SHP77 treated with DMSO at 0.1 percent for 48 hours (cell line): ENCODE data around the gene NUP54.

Experiments used
- DNase-seq: peaks from one replicate; lab custom pipeline; 2025; lab: John Stamatoyannopoulos, UW

NUP54 gene

DNA sequence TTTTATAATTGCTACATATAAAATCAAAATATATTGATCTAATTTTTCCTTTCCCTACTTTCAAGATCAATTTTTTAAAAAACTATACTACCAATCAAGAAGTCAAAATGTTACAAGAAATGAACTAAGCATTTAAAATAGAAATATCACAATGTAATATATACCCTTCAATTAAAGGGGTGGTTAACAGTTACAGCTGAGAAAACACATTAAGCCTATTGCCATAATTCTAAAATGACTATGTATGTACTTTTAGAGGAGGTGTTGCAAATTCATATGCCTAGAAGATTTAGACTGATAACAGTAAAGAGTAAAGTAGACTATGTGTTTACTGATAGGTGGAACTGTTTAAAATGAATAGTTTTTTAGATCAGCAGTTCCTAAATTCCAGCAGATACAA lies 3.7 kb downstream of the NUP54 start:
- no peak for DNase-seq

DNA sequence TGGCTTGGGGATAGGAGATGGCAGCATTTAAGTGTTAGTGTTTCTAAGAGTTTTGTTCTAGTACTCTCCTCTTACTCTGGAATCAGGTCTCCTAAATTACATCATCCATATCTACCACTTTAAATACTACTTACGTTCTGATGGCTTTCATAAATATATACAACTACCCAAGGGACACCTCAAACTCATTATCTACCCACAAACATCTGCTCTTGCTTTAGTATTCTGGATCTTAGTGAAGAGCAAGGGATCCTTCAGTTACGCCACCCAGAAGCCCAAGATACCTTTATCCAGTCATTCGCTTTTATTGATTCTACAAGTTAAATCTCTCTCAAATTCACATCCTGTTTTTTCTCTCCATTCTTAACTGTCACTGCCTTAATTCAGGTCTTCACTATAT lies 7.0 kb downstream of the NUP54 start:
- no peak for DNase-seq

DNA sequence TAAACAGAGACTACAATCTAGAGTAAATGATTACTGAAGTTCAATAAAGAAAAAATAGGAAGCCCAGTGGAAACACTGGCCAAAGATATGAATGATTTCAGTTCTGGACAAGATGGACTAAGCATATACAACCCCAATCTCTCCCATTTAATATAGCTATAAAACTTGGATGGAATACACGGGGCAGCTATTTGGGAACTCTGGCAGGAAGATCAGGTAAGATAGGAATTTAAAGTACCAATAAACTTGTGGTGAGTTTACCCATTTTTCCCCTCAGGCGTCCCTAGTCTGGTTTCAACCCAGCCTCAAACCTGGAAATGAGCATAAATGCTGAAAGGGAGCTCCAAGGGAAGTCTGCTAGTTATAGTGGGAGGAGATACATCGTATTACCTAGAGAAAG lies 20.4 kb downstream of the NUP54 start:
- no peak for DNase-seq

DNA sequence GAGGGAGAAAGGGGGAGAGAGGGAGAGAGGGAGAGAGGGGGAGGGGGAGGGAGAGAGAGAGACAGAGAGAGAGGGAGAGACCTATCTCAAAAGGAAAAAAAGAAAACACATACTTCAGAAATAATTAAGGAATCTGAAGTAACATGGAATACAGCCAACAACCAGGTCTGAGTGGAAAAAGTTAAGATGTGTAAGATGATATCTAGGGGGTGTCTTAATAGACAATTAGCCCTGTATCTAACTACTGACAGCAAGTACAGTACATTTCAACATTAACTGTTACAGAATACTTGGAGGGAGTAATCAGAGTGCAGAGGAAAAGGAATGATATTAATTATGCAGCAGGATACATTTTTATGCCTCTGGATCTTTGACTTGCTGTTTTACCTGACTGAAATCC lies 22.4 kb downstream of the NUP54 start:
- DNase-seq: no peak

DNA sequence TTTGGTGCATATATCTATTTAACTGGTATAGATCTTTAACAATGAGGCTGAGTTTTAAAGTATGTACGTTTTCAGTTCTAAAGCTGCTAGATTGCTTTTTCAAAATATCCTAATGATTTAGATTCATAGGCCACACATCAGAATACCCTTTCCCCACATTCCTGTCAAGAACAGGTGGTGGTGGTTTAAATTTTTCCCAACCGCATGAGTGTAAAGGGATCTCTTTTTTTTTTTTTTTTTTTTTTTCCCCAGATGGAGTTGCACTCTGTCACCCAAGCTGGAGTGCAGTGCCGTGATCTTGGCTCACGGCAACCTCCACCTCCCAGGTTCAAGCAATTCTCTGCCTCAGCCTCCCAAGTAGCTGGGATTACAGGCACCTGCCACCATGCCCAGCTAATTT lies 28.0 kb downstream of the NUP54 start:
- no peak for DNase-seq

DNA sequence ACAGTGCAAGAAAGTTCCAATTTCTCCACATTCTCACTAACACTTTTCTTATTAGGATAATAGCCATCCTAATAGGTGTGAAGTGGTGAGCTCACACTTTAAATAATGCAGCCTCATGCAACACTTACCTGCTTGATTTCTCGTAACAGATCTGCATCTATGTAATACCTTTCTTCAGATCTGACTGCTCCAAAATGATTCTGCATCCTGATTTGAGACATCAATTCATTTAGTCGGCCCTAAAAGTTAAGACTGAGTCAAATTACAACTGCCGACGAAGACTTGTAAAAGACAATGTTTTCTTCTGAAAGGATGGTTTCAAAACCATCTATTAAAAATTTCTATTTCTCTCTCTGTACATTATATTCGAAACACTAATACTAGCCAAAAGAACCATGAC lies 30.7 kb downstream of the NUP54 start:
- no peak for DNase-seq

DNA sequence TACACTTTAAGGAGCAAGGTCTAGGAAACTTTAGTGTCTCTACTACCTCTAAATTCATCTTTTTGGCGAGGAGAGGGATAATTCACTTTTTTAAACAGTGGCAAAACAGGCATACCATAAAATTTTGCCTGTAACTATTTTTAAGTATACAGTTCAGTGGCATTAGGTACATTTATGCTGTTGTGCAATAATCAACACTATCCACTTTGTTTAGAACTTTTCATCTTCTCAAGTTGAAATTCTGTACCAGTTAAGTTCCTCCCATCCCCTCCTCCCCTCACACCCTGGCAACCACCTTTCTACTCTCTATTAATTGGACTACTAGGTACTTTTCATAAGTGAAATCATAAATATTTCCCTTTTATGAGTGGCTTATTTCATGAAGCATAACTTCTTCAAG lies 31.4 kb downstream of the NUP54 start:
- no peak for DNase-seq

DNA sequence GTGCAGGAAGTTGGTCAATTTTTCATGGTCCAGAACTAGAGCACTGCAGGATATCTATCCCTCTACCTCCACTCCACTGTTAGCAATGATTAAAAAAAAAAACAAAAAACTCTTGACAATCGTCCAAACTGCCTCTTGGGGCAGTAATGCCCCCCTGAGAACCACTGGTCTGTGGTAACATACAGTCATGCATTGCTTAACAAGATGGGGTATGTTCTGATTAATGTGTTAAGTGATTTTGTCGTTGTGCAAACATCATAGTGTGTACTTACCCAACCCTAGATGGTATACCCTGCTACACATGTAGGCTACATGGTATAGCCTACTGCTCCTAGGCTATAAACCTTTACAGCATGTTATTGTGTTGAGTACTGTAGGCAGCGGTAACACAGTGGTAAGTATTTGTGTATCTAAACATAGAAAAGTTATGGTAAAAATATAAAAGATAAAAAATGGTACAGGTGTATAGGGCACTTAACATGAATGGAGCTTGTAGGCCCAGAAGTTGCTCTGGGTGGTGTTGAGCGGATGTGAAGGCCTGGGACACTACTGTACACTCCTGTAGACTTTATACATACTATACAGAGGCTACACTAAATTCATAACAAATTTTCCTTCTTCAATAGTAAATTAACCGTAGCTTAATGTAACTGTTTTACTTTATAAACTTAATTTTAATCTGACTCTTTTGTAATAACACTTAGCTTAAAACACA lies 39.6 kb downstream of the NUP54 start:
- no peak for DNase-seq

DNA sequence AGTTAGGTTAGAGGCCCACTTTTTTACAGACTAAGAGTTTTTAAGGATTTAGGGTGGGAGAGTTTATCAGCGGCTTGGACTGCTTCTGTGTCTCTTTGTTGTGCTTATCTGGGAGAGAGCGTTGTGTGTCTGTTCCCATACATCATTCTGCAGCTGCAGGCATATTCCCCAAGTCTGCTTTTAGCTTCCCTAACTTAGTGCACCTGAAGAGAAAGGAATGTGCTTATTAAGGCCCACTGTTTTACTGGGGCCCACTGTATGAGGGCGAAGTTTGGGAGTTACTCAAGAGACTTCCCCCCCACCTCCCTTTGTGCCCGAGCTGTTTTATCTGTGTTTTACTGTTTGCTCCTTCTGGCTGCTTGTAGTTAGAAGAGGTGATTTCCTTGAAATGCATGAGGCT lies 41.8 kb downstream of the NUP54 start:
- no peak for DNase-seq

DNA sequence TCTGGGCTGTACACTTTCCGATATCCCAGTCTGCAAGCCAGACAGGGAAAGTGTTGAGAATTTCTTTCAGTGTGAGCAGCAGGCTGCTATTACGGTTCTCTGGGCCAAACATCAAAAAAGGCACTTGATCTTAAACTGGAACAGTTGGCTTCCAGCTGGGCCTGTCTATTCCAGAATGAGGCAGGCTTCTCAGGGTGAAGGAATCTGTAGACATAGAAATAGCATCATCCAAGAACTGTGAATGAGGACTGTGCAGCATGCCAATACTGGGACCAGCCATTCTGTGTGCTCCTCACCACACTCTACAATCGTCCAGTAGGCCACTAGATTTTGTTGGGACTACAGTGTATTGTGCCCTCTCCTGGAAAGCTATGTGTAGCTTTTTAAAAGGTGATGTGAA lies 42.5 kb downstream of the NUP54 start:
- no peak for DNase-seq

DNA sequence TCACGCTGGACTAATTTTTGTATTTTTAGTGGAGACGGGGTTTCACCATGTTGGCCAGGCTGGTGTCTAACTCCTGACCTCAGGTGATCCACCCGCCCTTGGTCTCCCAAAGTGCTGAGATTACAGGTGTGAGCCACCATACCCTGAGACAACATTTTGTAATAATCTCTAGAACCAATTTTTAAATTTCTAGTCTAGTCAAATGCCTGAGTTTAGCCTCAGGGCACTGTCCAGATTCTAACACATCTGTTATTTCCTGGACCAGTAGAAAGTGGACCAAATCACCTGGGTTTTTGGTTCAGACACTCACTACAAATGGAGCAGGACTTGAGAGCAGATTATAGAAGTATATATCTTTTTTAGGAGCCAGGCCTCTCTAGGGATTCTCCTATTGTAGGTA lies 52.1 kb downstream of the NUP54 start:
- DNase-seq: no peak

DNA sequence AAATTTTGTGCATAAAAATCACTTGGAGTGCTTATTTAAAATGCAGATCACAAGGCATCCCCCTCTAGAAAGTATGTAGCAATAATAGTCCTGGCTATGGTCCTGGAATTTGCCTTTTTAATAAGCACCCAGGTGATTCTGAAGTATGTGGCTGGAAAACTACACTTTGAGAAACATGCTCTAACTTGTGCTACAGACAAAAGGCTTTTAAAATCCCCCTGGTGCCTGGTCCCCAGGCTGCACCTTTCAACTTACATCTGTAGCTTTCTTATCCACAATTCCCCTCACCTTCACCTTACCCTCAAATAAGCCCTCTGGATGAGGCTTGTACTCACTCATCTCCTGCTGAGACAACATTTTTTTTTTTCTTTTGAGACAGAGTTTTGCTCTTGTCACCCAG lies 52.6 kb downstream of the NUP54 start:
- DNase-seq: no peak

DNA sequence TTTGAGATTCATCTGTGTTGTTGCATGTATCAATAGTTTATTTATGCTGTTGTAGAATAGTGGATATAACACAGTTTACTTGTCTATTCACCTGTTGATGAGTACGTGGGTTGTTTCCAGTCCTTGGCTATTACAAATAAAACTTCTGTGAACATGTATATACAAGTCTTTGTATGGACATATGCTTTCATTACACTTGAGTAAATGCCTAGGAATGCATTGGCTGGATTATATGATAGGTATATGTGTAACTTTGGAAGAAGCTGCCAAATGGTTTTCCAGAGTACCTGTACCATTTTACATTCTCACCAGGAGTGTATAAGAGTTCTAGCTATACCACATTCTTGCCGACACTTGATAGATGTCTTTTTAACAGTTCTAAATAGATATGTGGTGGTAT lies 57.1 kb downstream of the NUP54 start:
- no peak for DNase-seq

DNA sequence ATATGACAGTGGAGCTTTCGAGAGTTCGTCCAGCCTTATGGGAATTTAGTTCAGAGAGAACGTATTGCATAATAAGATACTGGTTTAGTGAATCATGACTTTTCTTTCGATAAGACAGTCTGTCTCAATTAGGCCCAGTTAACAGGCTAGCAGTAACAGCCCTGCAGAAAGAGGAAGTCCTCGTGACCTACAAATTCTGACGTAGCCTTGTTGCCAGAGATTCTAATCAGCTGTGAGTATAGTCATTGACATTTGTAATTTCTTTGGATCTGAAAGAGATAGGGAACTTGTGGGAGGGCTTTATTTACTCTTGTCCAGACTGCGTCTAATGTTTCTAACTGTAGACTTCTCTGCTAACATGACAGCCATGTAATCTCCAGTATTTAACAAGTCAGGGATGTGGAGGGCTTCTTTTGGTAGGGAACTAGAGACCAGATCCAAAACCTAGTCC lies 57.9 kb downstream of the NUP54 start:
- no peak for DNase-seq

DNA sequence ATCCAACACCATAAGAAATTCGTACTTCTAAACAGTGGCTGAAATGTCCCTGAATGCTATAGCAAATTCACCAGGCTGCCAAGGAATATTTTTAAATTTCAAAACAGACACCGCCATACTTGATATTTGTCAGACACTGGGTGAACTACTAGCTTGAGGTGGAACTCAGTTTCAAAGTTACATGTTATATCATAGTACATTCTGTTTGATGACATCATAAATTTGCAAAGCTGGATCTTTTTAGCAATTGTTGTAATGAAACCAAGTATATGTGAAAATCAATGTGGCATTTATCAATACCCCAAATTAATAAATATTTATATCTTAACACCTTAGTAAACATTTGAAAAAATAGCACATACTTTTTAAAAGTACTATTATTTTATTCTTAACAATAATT lies 59.5 kb downstream of the NUP54 start:
- DNase-seq: no peak

DNA sequence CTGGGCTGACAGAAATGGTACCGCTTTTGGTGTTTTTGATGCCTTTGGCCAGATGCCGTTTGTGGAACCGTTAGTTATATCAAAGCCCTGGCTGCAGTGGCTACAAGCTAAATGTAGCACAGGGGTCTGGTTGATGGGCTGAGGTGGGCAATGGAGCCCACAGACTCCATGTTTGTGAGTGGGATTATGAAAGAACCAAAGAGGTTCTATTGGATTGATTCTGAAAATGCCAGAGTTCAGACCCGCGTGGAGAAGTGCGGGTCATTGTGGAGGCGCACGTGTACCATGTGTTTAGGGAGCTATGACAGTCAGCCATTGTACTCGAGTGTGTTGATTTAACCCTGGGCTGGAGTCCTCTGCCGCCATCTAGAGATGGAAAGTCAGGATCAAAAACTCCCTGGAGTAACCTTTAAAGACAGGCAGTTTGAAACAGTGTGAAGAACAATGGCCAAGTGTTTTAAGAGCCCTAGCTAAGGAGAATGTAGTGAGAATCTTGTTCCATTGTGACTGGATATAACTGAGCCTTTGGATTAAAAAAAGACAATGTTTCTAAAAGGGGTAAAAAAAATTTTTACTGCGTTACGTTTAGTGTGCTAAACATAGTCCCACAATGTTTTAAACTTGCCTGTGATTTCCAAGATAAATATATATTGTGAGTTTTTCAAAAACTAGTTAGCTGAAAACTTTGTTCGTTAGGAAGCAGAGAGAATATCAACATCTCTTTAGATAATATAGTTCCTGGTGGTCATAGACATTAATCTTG lies 61.0 kb downstream of the NUP54 start:
- peak; percentile 18 for DNase-seq

DNA sequence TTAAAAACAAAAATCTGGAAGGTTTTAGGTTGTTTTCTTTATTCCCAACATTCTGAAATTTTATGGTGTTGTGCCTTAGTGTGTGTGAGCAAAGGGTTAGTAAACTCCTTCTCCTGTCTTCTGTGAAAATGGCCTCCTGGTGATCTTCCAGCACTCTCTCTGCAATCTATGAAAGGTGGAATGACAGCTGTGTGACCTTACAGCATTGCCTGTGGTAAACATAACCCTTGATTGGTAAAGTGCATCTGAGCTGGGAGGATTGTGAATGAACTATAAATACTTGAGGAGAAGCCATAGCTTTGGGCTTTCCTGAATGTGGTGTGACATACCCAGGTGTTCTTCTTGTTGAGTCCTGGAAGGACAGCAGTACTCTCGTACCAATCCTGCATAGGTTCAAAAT lies 63.7 kb downstream of the NUP54 start:
- no peak for DNase-seq

DNA sequence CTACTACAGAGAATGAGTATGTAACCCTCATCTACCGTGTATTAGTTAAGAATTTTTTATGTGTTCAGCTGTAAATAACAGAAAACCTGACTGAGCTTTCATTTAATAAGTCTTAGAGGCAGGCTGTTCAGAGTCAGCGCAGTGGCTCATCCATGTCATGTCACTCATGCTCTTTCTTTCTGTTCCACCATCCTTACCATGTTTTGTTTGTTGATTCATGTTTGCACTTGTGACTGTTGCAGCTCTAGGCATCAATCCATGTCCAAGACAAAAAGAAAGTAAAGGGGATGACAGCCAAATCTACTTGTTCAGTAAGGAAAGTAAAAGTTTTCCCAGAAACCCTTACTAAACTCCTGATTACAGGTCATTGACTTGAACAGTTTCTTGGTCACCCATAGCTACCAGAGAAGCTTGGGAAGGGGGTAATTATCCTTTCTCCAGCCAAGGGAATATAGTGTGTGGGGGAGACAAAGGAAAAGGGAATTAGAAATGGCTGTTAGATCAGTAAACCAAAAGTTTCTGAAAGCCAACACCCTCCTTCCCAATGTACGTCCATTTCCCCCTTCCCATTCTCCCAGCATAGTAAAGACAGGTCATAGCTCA lies 64.7 kb downstream of the NUP54 start:
- no peak for DNase-seq

DNA sequence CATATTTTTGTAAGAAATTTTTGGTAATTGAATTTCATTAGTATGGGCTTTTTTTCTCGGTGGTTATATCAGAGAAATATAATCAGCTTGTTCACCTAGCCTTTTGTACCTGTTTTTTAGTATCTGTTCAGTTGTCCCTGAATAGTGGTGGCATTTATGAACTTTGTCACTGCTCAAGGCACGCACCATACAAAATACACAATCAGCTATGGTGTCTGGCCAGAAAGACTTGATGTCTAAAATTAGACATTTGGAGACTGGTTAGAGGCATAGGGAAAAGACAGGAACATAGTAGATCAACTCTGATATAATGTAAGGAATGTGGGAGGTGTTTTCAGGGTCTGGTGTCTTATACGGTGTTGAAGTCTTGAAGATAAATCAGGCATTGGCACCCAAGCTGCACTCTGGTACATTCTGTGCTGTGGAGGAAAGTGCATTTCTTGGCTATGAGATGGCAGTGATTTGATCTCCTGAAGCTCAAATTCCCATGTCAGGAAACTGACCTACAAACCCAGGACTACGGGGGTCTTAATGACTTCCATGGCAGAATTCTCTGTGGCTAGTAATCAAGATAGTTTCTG lies 70.1 kb downstream of the NUP54 start:
- no peak for DNase-seq

DNA sequence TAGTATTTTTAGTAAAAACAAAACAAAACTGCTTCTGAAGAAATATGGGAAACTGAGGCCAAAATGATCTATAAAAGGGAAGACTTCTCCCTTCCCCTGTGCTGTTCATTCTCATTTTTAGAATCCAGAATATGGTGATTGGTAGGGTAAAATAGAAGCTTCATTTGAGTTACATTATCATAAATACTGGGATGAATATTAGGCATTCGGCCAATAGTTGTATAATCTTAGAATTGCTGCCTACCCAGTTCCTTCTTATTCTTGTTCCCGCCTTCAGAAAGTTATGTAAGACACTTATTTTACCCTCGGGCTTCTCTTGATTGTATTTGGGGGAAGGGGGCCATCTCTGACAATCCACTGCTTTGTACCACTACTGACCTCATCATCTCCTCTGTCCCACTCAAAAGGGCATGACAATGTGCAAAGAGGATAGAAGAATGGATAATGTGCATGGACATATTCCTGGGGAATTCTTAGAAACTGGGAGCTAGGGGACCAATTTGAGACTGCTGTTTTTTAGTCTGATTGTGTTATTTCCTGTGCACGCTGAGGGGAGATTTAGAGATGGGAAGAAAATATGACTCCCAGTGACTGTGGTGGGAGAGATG lies 73.1 kb downstream of the NUP54 start:
- DNase-seq: no peak

DNA sequence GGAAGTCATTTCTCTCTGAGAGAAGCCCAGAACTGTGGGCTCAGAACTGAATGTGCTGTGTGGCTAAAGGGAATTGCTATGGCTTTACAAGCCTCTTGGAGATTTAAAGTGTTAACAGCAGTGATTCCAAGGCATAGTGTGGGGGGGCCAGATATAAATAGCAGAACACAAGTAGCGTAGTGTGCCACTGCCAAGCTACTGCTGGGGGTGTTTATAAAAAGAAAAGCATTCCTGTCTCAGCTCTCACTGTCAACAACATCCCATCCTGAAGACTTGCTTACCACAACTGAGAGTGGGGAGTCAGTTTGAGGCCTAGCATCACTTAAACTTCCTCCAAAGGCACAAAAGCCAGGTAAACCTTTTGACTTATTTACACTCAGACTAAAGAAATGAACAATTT lies 73.7 kb downstream of the NUP54 start, which contains the start of gene ART3:
ART3 (plus strand) TSS at position 242 of the 400 bp plus-strand sequence. CDS start 1,181 bp downstream, outside the sequence.
- no peak for DNase-seq

DNA sequence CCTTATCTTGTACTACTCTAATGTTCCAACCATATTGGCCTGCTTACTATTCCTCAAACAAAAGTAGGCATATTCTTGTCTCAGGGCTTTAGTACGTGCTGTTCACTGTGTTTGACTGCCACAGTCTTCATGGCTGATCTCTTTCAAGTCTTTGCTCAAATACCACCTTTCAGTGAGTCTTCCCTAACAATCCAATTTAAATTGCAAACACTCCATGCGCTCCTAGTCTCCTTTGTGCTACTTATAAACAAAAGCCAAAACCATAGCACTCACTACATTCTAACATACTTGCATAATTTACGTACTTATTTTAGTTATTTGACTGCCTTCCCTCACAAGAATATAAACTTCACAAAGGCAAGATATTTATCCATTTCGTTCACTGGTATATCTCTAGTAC lies 75.4 kb downstream of the NUP54 start:
- no peak for DNase-seq
